GM23338 (cell line): ENCODE data around the gene TMTC2. TPM values are rescaled to one million over a fixed set of nuclear protein-coding genes. Genes with fewer than 3 reads are reported as not detected.

Source experiments
- ATAC-seq: fragments of 200-7000 bp; cut with Tn5 transposase; 3 replicates; pipeline ENCODE4 v1.9.1; 2020
- DNase-seq: peaks from one replicate; pipeline ENCODE4 v3.0.0-alpha.2; 2015; ENCODE audit warnings: low spot score
- H2AFZ ChIP-seq: fragments of 200-600 bp; sonication (generic); 2 replicates; pipeline ENCODE4 v1.8.0; 2016; ENCODE audit warnings: antibody characterized with exemption, mild to moderate bottlenecking, moderate library complexity
- H3F3A ChIP-seq: fragments of 200-600 bp; sonication (generic); replicated peaks from 2 replicates; pipeline ENCODE4 v1.8.0; 2017; ENCODE audit warnings: antibody characterized with exemption, mixed run types, low read depth
- H3K27ac ChIP-seq: fragments of 200-600 bp; sonication (generic); 2 replicates; pipeline ENCODE4 v1.6.1; 2016; ENCODE audit warnings: low read depth
- H3K27me3 ChIP-seq: fragments of 200-600 bp; sonication (generic); 2 replicates; pipeline ENCODE4 v1.8.0; 2016; ENCODE audit warnings: mild to moderate bottlenecking, mixed run types, moderate library complexity; ENCODE audit not compliant: insufficient read depth
- H3K36me3 ChIP-seq: fragments of 200-600 bp; sonication (generic); 2 replicates; pipeline ENCODE4 v1.8.0; 2016; ENCODE audit warnings: mild to moderate bottlenecking; ENCODE audit not compliant: insufficient read depth
- H3K4me1 ChIP-seq: fragments of 200-600 bp; sonication (generic); 2 replicates; pipeline ENCODE4 v1.8.0; 2016; ENCODE audit warnings: mild to moderate bottlenecking, moderate library complexity; ENCODE audit not compliant: insufficient read depth
- H3K4me2 ChIP-seq: fragments of 200-600 bp; sonication (generic); 2 replicates; pipeline ENCODE4 v1.7.1; 2017; ENCODE audit warnings: mixed run types
- H3K4me3 ChIP-seq: fragments of 200-600 bp; sonication (generic); 2 replicates; pipeline ENCODE4 v1.6.1; 2016; ENCODE audit warnings: mixed run types
- H3K79me2 ChIP-seq: fragments of 200-600 bp; sonication (generic); replicated peaks from 2 replicates; pipeline ENCODE4 v1.8.0; 2017; ENCODE audit warnings: mild to moderate bottlenecking; ENCODE audit not compliant: insufficient read depth
- H3K9me2 ChIP-seq: fragments of 200-600 bp; sonication (generic); 2 replicates; pipeline ENCODE4 v1.8.0; 2017; ENCODE audit not compliant: insufficient read depth
- H4K20me1 ChIP-seq: fragments of 200-600 bp; sonication (generic); replicated peaks from 2 replicates; pipeline ENCODE4 v1.8.0; 2017; ENCODE audit warnings: mild to moderate bottlenecking; ENCODE audit not compliant: insufficient read depth
- H3K27ac Mint-ChIP-seq: 2 replicates; pipeline ENCODE4 v1.8.0; 2020; ENCODE audit warnings: inconsistent platforms, mild to moderate bottlenecking, moderate library complexity, mixed read lengths
- H3K27me3 Mint-ChIP-seq: 3 replicates; pipeline ENCODE4 v1.8.0; 2022; ENCODE audit warnings: low read depth, mild to moderate bottlenecking, moderate library complexity, mixed read lengths, inconsistent platforms; ENCODE audit not compliant: insufficient read depth, poor library complexity
- H3K36me3 Mint-ChIP-seq: 3 replicates; pipeline ENCODE4 v1.8.0; 2021; ENCODE audit warnings: low read depth, mild to moderate bottlenecking, inconsistent platforms, moderate library complexity, mixed read lengths
- H3K4me1 Mint-ChIP-seq: 3 replicates; pipeline ENCODE4 v1.8.0; 2020; ENCODE audit warnings: mild to moderate bottlenecking, inconsistent platforms, mixed read lengths
- H3K4me3 Mint-ChIP-seq: 3 replicates; pipeline ENCODE4 v1.8.0; 2021; ENCODE audit warnings: moderate library complexity, mild to moderate bottlenecking, inconsistent platforms, mixed read lengths
- H3K9me3 Mint-ChIP-seq: 3 replicates; pipeline ENCODE4 v1.8.0; 2020; ENCODE audit warnings: moderate library complexity, mild to moderate bottlenecking, inconsistent platforms, mixed read lengths
- CREB1 ChIP-seq: fragments of 250-450 bp; sonication (Bioruptor Pico); IDR thresholded peaks from 2 replicates; pipeline ENCODE4 v1.5.0; 2020; ENCODE audit warnings: low read depth, mild to moderate bottlenecking, moderate library complexity
- CTCF ChIP-seq, 2 experiments: fragments of 200-600 bp in 1 of 2; sonication (generic) in 1 of 2; conservative IDR thresholded peaks; 2 replicates each; pipeline versions ENCODE4 v1.5.1 to v1.6.1; 2016 to 2017; ENCODE audit warnings: antibody characterized with exemption in 2 of 2, low read depth in 2 of 2, mild to moderate bottlenecking in 2 of 2, moderate library complexity in 1 of 2
- ETS1 ChIP-seq: IDR thresholded peaks from 2 replicates; pipeline ENCODE4 v1.6.1; 2016; ENCODE audit warnings: antibody characterized with exemption
- EZH2 ChIP-seq: fragments of 200-600 bp; sonication (generic); IDR thresholded peaks from one replicate; pipeline ENCODE4 v1.8.0; 2017; ENCODE audit warnings: antibody characterized with exemption, mild to moderate bottlenecking, low read depth; ENCODE audit not compliant: unreplicated experiment
- EZH2phosphoT487 ChIP-seq: fragments of 200-600 bp; sonication (generic); IDR thresholded peaks from one replicate; pipeline ENCODE4 v1.8.1; 2018; ENCODE audit warnings: antibody characterized with exemption; ENCODE audit not compliant: unreplicated experiment
- JUNB ChIP-seq: IDR thresholded peaks from one replicate; pipeline ENCODE4 v1.6.1; 2016; ENCODE audit warnings: antibody characterized with exemption; ENCODE audit not compliant: unreplicated experiment
- NANOG ChIP-seq: IDR thresholded peaks from 2 replicates; pipeline ENCODE4 v1.6.1; 2016; ENCODE audit warnings: antibody characterized with exemption, borderline replicate concordance
- POLR2AphosphoS5 ChIP-seq: IDR thresholded peaks from 2 replicates; pipeline ENCODE4 v1.6.1; 2016; ENCODE audit warnings: antibody characterized with exemption, low read depth
- REST ChIP-seq: IDR thresholded peaks from one replicate; pipeline ENCODE4 v1.6.1; 2018; ENCODE audit warnings: antibody characterized with exemption; ENCODE audit not compliant: unreplicated experiment
- STAT1 ChIP-seq: IDR thresholded peaks from one replicate; pipeline ENCODE4 v1.6.1; 2016; ENCODE audit warnings: antibody characterized with exemption; ENCODE audit not compliant: unreplicated experiment
- ZNF114 ChIP-seq: fragments of 250-450 bp; sonication (Bioruptor Pico); IDR thresholded peaks from 2 replicates; pipeline ENCODE4 v1.5.0; 2020; ENCODE audit warnings: mild to moderate bottlenecking, moderate library complexity
- ZNF331 ChIP-seq: fragments of 250-450 bp; sonication (Bioruptor Pico); IDR thresholded peaks from 2 replicates; pipeline ENCODE4 v1.5.0; 2020; ENCODE audit warnings: low read depth, mild to moderate bottlenecking, moderate library complexity
- ZNF462 ChIP-seq: fragments of 250-450 bp; sonication (Bioruptor Pico); IDR thresholded peaks from 2 replicates; pipeline ENCODE4 v1.5.0; 2020; ENCODE audit warnings: mild to moderate bottlenecking, moderate library complexity
- polyA plus RNA-seq: library from polyadenylated mRNA; unstranded; fragments of >200 nt; fragmentation: Nextera tagmentation; extraction: Ambion mirVana; gene quantifications from 2 replicates; pipeline ENCODE4 v1.2.1, GENCODE V29; 2016
- total RNA-seq: library from RNA; depleted of rRNA; stranded (reverse); fragments of >200 nt; shearing (Covaris generic); gene quantifications from 2 replicates; pipeline ENCODE4 v1.2.3, GENCODE V29; 2014

The TMTC2 gene
- total and polyA plus RNA-seq, 2 experiments from 2014 or later: 0.57 to 6.5 TPM

GRCh38 chr12:83065562-83065961, 378.9 kb downstream of the TMTC2 start:
- no peak overlapping the region for H3K4me3 ChIP-seq
- TF ChIP-seq STAT1: no peak
- no peak for TF ChIP-seq POLR2AphosphoS5
- TF ChIP-seq ZNF114 (CRISPR knock-in tag): no peak
- TF ChIP-seq JUNB: no peak
- TF ChIP-seq NANOG: no peak
- no peak for TF ChIP-seq CTCF (conservative IDR thresholded peaks at IDR 0.05; ENCODE audit: low read depth in 2 of 2)
- no peak for TF ChIP-seq EZH2phosphoT487
- no peak for TF ChIP-seq REST
- no peak for TF ChIP-seq CREB1 (CRISPR knock-in tag)
- no peak for TF ChIP-seq ETS1
- TF ChIP-seq ZNF331 (CRISPR knock-in tag): no peak
- TF ChIP-seq EZH2: no peak
- no peak for TF ChIP-seq ZNF462 (CRISPR knock-in tag)
- no peak overlapping the region for H2AFZ ChIP-seq
- no peaks in the 10 kb centered on the region for H3K79me2 ChIP-seq
- Mint-ChIP-seq H3K36me3 (peaks cover 5% of the 10 kb centered on the region; the same call in 2 of the 3 replicates), H3K27ac (no peak overlapping the region), H3K27me3 (no peaks in the 10 kb centered on the region), H3K4me3 (no peak overlapping the region), H3K4me1 (peaks cover 19% of the 10 kb centered on the region), H3K9me3 (no peaks in the 10 kb centered on the region; the same call in 2 of the 3 replicates)
- H3K27ac ChIP-seq: no peak overlapping the region
- H3K4me2 ChIP-seq: no peak overlapping the region
- H3K4me1 ChIP-seq: peaks cover 17% of the 10 kb centered on the region
- H3F3A ChIP-seq: no peaks in the 10 kb centered on the region
- H4K20me1 ChIP-seq: no peaks in the 10 kb centered on the region
- H3K27me3 ChIP-seq: no peaks in the 10 kb centered on the region
- no peak for DNase-seq
- no peak for ATAC-seq
- no peaks in the 10 kb centered on the region for H3K36me3 ChIP-seq
- no peaks in the 10 kb centered on the region for H3K9me2 ChIP-seq
